Activated CD8-positive, alpha-beta memory T cell treated with anti-CD3 and anti-CD28 coated beads, Interleukin-2, amount 50 U/mL, for 48 hours (primary cell): ENCODE results near the gene ST8SIA3.
"Not testable (repeated sequence)": the region's sequence is repeated elsewhere in the genome, so short reads cannot be mapped to it uniquely, and the experiment has no call there.

ENCODE experiments used
- DNase-seq: peaks from one replicate; pipeline ENCODE4 v3.0.0-alpha.2; 2020

The ST8SIA3 gene

DNA sequence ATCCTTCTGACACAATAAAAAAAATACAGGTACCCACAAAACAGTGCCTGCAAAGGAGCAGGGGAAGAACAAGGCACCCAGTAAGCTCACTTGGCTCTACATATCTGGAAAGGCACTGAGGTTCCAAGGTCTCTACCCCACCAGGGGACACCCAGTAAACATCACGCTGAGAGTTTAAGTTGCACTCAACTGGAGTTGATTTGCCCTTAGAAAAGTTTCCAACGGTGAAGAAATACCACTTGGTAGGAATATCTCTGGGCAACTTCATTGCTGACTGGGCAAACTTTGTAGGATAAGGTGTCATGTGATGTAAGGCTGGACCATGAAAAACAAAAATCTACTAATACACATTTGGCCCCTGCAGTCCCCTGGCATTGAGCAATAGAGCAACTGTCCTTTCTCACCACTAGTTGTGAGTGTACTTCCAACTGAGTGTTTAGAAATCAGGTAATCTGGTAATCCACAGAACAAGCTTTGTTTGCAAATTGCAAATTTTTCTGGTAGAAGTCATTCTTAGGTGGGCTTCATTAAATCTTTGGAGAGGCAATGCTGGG lies 14.2 kb downstream of the ST8SIA3 start:
- DNase-seq: no peak

DNA sequence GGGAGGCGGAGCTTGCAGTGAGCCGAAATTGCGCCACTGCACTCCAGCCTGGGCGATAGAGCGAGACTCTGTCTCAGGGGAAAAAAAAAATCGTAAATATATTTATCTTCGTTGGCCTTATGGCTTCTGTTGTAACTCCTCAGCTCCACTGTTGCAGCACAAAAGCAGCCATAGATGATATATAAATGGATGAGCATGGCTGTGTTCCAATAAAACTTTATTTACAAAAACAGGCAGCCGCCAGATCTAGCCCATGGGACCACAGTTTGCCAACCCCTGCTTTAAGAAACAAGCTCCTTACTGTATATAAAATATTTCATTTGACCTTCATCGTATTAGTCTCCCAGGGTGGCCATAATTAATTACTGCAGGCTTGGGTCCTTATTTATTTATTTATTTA lies 20.1 kb downstream of the ST8SIA3 start:
- DNase-seq: no peak

DNA sequence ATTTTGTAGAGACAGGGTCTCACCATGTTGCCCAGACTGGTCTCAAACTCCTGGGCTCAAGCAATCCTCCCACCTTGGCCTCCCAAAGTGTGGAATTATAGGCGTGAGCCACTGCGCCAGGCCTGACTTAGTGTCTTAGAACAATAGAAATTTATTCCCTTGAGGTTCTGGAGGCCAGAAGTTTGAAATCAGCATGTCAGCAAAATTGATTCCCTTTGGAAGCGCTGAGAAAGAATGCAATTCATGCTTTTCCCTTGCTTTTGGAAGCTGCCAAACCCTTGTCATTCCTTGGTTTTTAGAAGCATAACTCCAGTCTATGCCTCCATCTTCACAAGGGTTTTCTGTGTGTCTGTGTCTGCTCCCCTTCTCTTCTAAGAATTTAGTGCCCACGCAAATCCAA lies 20.7 kb downstream of the ST8SIA3 start:
- no peak for DNase-seq

DNA sequence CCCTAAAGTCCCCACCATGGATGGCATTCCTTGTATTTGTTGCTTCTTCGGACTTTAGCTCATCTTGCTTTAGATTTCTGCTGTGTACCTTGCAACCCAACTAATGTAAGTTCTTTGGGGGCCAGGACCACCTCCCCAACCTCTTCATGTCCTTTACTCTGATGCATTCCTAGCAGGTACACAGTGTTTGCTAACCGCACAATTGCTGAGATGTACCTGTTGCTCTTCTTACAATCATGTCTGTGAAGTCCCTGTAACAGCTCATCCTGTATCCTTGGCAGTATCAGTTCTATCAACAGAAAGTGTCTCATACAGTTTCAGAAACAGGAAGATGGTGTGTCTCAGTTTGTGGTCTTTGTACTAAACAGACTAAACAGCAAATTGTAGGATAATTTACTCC lies 24.1 kb downstream of the ST8SIA3 start:
- no peak for DNase-seq

DNA sequence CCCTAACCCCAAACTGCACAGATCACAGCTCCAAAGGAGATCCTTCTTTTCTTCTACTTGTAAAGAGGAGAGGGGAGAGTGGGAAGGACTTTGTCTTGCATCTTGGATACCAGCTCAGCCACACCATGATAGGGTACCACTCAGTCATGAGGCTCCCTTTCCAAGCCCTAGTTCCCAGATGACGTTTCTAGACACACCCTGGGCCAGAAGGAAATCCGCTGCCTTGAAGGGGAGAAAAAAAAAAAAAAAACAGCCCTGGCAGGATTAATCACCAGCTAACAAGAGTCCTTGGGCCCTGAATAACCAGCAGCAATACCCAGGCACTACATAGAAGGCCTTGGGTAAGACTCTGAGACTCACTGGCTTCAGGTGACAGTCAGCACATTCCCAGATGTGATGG lies 36.9 kb downstream of the ST8SIA3 start:
- no peak for DNase-seq

DNA sequence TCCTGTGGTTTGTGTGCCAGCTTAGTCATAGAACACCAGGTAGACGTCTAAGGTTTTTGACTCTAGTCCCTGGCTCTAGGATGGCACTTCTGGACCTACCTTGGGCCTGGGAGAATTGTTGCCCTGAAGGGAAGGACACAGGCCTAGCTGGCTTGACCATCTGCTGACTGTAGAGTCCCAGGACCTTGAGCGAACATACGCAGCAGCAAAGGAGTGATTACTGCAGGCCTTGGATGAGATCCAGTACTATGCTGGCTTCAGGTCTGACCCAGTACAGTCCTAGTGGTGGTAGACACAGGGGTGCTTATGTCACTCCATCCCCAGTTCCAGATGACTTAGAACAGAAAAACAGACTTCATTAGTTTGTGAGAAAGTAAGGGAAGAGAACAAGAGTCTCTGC lies 37.7 kb downstream of the ST8SIA3 start:
- no peak for DNase-seq

DNA sequence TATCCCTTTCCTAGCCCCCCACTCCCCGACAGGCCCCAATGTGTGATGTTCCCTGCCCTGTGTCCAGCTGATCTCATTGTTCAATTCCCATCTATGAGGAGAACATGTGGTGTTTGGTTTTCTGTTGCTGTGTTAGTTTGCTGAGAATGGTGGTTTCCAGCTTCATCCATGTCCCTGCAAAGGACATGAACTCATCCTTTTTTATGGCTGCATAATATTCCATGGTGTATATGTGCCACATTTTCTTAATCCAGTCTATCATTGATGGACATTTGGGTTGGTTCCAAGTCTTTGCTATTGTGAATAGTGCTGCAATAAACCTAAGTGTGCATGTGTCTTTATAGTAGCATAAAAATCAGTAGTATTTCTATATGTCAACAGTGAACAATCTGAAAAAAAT lies 42.4 kb downstream of the ST8SIA3 start:
- not testable (repeated sequence) for DNase-seq

DNA sequence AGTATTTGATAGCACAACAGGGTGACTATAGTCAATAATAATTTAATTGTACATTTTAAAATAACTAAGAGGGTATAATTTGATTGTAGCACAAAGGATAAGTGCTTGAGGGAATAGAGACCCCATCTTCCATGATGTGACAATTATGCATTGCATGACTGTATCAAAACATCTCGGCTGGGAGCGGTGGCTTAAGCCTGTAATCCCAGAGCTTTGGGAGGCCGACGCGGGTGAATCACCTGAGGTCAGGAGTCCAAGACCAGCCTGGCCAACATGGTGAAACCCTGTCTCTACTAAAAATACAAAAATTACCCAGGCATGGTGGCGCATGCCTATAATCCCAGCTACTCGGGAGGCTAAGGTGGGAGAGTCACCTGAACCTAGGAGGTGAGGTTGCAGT lies 44.5 kb downstream of the ST8SIA3 start:
- DNase-seq: not testable (repeated sequence)

DNA sequence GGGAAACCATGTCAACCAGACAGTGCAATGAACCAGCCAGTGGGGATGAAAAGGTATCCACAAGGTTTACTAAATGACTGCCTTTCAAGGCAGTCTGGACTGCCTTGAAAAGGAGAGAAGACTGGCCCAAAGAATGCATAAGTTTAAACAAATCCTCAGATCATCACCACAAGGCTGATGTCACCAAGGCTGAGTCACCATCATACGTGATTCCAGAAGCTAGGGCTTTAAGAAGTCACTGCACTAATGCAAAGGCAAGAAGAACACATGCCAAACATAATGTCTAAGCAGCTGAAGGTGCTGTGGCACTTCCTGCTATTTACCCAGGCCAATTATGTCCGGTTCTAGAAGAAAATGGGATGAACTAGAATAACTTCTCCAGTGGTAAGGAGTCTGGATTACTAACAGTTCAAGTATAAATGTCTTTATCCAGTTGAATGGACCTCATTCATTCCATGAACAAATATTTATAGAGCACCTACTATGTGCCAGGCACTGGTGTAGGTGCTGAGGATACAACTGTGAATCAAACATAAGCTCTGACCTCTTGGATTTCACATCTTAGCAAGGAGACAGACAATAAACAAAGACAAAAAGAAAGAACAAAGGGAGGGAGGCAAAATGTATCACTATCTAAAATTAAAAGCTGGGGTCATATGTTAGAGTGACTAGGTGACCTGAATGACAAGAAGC lies 45.2 kb downstream of the ST8SIA3 start:
- no peak for DNase-seq

DNA sequence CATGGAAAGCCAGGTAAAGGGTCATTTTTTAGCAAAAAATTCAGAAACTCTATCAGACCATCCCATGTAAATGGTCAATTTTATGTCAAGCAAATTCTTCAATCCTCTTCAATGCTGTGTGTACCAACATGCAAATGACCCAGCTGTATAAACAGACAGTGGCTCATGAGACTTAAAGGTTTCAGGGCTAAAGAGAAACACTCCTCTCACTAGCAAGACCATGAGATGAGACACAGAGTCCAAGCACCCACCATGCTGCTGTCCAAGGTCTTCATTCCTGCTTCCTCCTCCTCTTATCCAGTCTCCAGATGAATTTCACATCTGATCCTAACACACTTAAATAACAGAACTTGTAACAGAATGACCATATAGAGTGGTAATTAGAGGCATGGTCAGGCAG lies 52.0 kb downstream of the ST8SIA3 start:
- DNase-seq: no peak

DNA sequence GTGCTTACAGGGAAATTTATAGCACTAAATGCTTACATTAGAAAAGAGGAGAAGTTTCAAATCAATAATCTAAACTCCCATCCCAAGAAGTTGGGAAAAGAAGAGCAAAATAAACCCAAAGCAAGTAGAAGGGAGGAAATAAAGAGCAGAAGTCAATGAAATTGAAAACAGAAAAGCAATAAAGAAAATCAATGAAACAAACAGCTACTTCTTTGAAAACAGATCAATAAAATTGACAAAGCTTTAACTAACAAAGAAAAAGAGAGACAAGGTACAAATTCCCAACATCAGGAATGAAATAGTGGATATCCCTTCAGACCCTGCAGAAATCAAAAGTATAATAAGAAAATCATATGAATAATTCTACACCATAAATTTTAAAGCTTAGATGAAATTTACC lies 57.3 kb downstream of the ST8SIA3 start:
- no peak for DNase-seq

DNA sequence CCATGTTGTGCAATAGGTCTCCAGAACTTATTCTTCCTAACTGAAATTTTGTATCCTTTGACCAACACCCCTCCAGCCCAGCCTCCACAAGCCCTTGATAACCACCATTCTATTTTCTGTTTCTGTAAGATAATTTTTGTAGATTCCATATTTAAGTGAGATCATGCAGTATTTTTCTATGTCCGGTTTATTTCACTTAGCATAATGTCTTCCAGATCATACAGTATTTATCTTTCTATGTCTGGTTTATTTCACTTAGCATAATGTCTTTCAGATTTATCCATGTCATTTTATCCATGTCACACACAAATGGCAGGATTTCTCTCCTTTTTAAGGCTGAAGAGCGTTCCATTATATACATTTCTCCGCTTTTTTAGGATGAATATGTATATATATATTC lies 58.4 kb downstream of the ST8SIA3 start:
- DNase-seq: no peak

DNA sequence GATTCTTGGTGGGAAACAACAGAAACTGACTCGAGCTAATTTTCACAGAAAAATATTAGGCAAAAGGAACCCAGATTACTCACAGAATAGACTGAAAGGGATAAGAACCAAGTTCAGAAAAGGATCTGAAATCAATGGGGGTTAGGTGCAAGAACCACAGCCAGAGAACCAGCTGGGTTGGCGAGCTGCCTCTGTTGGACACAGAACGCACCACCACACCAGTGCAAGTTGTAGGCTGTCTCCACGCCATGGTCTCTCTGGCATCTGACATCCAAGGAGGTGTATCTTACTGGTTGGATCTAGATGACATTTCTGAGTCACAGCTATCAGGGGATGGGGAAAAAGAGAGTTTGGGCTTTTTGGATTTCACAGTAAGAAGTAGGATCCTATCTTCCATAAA lies 64.2 kb downstream of the ST8SIA3 start:
- no peak for DNase-seq
